ENCODE results near the gene BANF1. TPM values are rescaled to one million over a fixed set of nuclear protein-coding genes. Genes with fewer than 3 reads are reported as not detected.

BANF1 gene
- total and polyA plus RNA-seq, 12 donors: 196 to 381 (median 215) TPM

- WGBS, 2 donors: 85 to 91% methylated on average over 3 of the region's 3 CpGs
- TF ChIP-seq, protein P1, sequence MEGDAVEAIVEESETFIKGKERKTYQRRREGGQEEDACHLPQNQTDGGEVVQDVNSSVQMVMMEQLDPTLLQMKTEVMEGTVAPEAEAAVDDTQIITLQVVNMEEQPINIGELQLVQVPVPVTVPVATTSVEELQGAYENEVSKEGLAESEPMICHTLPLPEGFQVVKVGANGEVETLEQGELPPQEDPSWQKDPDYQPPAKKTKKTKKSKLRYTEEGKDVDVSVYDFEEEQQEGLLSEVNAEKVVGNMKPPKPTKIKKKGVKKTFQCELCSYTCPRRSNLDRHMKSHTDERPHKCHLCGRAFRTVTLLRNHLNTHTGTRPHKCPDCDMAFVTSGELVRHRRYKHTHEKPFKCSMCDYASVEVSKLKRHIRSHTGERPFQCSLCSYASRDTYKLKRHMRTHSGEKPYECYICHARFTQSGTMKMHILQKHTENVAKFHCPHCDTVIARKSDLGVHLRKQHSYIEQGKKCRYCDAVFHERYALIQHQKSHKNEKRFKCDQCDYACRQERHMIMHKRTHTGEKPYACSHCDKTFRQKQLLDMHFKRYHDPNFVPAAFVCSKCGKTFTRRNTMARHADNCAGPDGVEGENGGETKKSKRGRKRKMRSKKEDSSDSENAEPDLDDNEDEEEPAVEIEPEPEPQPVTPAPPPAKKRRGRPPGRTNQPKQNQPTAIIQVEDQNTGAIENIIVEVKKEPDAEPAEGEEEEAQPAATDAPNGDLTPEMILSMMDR (IDR thresholded peaks at IDR 0.05): no peak
- Histone ChIP-seq H3K9me3 (no peaks in the 10 kb centered on the region), H3K27me3 (no peaks in the 10 kb centered on the region), H3K27ac (no peak overlapping the region), H3K4me3 (no peak overlapping the region), H3K36me3 (no peaks in the 10 kb centered on the region), H3K4me1 (peaks cover 0 to 5% (median 0%) of the 10 kb centered on the region in 9 donors)
- no peak for DNase-seq
- no peak for ATAC-seq
- intact Hi-C loops (cut with DNase I): no loop called here
Measured at GRCh38 chr11:66037327-66037726, 35.0 kb downstream of the BANF1 start.

GRCh38 chr11:66039765-66040164 is 37.5 kb downstream of the BANF1 start:
- Histone ChIP-seq H3K27ac (no peak overlapping the region), H3K4me3 (no peak overlapping the region)
- WGBS, 2 donors: 80% methylated on average over 3 of the region's 3 CpGs

GRCh38 chr11:66042227-66042995 is 40.1 kb downstream of the BANF1 start:
- H3K27ac ChIP-seq: no peak overlapping the region
- H3K4me3 ChIP-seq: no peak overlapping the region
- DNase-seq: no peak
- intact Hi-C loops (cut with DNase I): no loop called here
- peaks cover 0 to 16% (median 5%) of the 10 kb centered on the region in 9 donors for H3K4me1 ChIP-seq
- 95 to 96% methylated on average over 70 to 81 of the region's 81 CpGs for WGBS, 2 donors
- TF ChIP-seq, protein P1 (IDR thresholded peaks at IDR 0.05): no peak
- H3K27me3 ChIP-seq: peaks cover 0 to 4% (median 0%) of the 10 kb centered on the region in 7 donors
- no peaks in the 10 kb centered on the region for H3K36me3 ChIP-seq
- H3K9me3 ChIP-seq: no peaks in the 10 kb centered on the region
- ATAC-seq: no peak

More at GRCh38 chr11:66039765-66040164, 37.5 kb downstream of the BANF1 start:
- Histone ChIP-seq H3K27me3 (no peaks in the 10 kb centered on the region), H3K36me3 (no peaks in the 10 kb centered on the region), H3K4me1 (peaks cover 0 to 5% (median 0%) of the 10 kb centered on the region in 9 donors), H3K9me3 (no peaks in the 10 kb centered on the region)
- ATAC-seq (no peak), DNase-seq (no peak)
- TF ChIP-seq, protein P1 (IDR thresholded peaks at IDR 0.05): no peak
- intact Hi-C loops (cut with DNase I): no loop called here

- no peak for DNase-seq
- Histone ChIP-seq H3K4me1 (peaks cover 0 to 24% (median 10%) of the 10 kb centered on the region in 9 donors), H3K36me3 (no peaks in the 10 kb centered on the region), H3K9me3 (no peaks in the 10 kb centered on the region), H3K27ac (no peak overlapping the region), H3K4me3 (no peak overlapping the region), H3K27me3 (peaks cover 0 to 12% (median 7%) of the 10 kb centered on the region in 7 donors)
- TF ChIP-seq, protein P1 (IDR thresholded peaks at IDR 0.05): no peak
- intact Hi-C loops (cut with DNase I): no loop called here
- 97% methylated on average over 87 to 88 of the region's 88 CpGs for WGBS, 2 donors
- ATAC-seq: no peak
Measured at GRCh38 chr11:66042996-66043906, 40.9 kb downstream of the BANF1 start.

All from heart right ventricle (tissue), 16 donors.